H1 (cell line): ENCODE data around the gene TAAR9. TPM values are rescaled to one million over a fixed set of nuclear protein-coding genes. Genes with fewer than 3 reads are reported as not detected.

Experiments
- ASH2L ChIP-seq: fragments of 200-600, 300-600 bp; sonication (generic); IDR thresholded peaks from one replicate; pipeline ENCODE4 v1.7.1; 2017; ENCODE audit warnings: low read length
- BACH1 ChIP-seq: IDR thresholded peaks from 2 replicates; pipeline ENCODE4 v1.6.1; 2012; ENCODE audit warnings: low read length, improper control_type of control experiment
- BRCA1 ChIP-seq: IDR thresholded peaks from 2 replicates; pipeline ENCODE4 v1.6.1; 2012; ENCODE audit warnings: low read depth, low read length, improper control_type of control experiment
- CEBPB ChIP-seq: IDR thresholded peaks from 2 replicates; pipeline ENCODE4 v1.6.1; 2012; ENCODE audit warnings: low read depth, low read length
- CREB1 ChIP-seq: IDR thresholded peaks from 2 replicates; pipeline ENCODE4 v1.6.1; 2012; ENCODE audit warnings: inconsistent platforms
- EP300 ChIP-seq, 2 experiments: IDR thresholded peaks; 1 replicate in 1 of 2; 2 replicates in 1 of 2; pipeline ENCODE4 v1.6.1; 2011 to 2012; ENCODE audit warnings: low read depth in 2 of 2, low read length in 2 of 2, mild to moderate bottlenecking in 2 of 2, borderline replicate concordance in 1 of 2, inconsistent platforms in 1 of 2, moderate library complexity in 1 of 2
- GABPA ChIP-seq: IDR thresholded peaks from 2 replicates; pipeline ENCODE4 v1.6.1; 2011; ENCODE audit warnings: mild to moderate bottlenecking, low read length, moderate library complexity, borderline replicate concordance; ENCODE audit not compliant: insufficient read depth
- KDM5A ChIP-seq: fragments of 200-600 bp; IDR thresholded peaks from 2 replicates; pipeline ENCODE4 v1.7.1; 2012; ENCODE audit warnings: mild to moderate bottlenecking, low read length, inconsistent platforms, mixed read lengths
- MAFK ChIP-seq: IDR thresholded peaks from 2 replicates; pipeline ENCODE4 v1.6.1; 2012; ENCODE audit warnings: low read depth, mild to moderate bottlenecking, improper control_type of control experiment, low read length
- POLR2A ChIP-seq, 2 experiments: IDR thresholded peaks; 1 replicate in 1 of 2; 2 replicates in 1 of 2; pipeline ENCODE4 v1.6.1; 2011; ENCODE audit warnings: low read depth in 2 of 2, low read length in 2 of 2, mild to moderate bottlenecking in 2 of 2; ENCODE audit errors: control extremely low read depth in 1 of 2
- RXRA ChIP-seq: IDR thresholded peaks from 2 replicates; pipeline ENCODE4 v1.6.1; 2011; ENCODE audit warnings: low read depth, mild to moderate bottlenecking, low read length, moderate library complexity; ENCODE audit not compliant: insufficient read depth
- SAP30 ChIP-seq: fragments of 300-600 bp; sonication (generic); IDR thresholded peaks from 2 replicates; pipeline ENCODE4 v1.7.1; 2012; ENCODE audit warnings: low read length, moderate library complexity, mild to moderate bottlenecking, inconsistent platforms; ENCODE audit not compliant: insufficient read depth, insufficient replicate concordance
- SIN3A ChIP-seq, 2 experiments: IDR thresholded peaks in 1 of 2; conservative IDR thresholded peaks in 1 of 2; 2 replicates each; pipeline ENCODE4 v1.6.1; 2011 to 2012; ENCODE audit warnings: low read length in 2 of 2, improper control_type of control experiment in 1 of 2, low read depth in 1 of 2, mild to moderate bottlenecking in 1 of 2
- TCF12 ChIP-seq: IDR thresholded peaks from 2 replicates; pipeline ENCODE4 v1.6.1; 2011; ENCODE audit warnings: low read depth, mild to moderate bottlenecking, low read length
- TEAD4 ChIP-seq: IDR thresholded peaks from 2 replicates; pipeline ENCODE4 v1.6.1; 2012; ENCODE audit warnings: low read depth, low read length, inconsistent platforms, mixed read lengths
- YY1 ChIP-seq: IDR thresholded peaks from 2 replicates; pipeline ENCODE4 v1.6.1; 2011; ENCODE audit warnings: low read depth, mild to moderate bottlenecking, low read length
- polyA plus RNA-seq, 7 experiments: library from polyadenylated mRNA; depleted of rRNA in 3 of 7; stranded (reverse) in 5 of 7; unstranded in 2 of 7; fragments of >200 nt in 5 of 7; fragments of 200-250 nt in 2 of 7; gene quantifications; 1 replicate in 5 of 7; 2 replicates in 1 of 7; 4 replicates in 1 of 7; pipeline versions ENCODE4 v1.2.1 to v1.2.3, GENCODE V29; 2011 to 2013; ENCODE audit warnings: missing spikeins in 2 of 7, mixed read lengths in 2 of 7
- total RNA-seq: library from RNA; stranded (reverse); fragmentation: NEBNext Ultra II Directional; extraction: Animal tissue kit (Norgen Biotek cat#: 25700); gene quantifications from 2 replicates; pipeline ENCODE4 v1.2.1, GENCODE V29; 2021

TAAR9 gene
- total and polyA plus RNA-seq, 2 of the 8 experiments (the other 6 are each of a cell fraction or from before 2014, with no cell fraction given): not detected

DNA sequence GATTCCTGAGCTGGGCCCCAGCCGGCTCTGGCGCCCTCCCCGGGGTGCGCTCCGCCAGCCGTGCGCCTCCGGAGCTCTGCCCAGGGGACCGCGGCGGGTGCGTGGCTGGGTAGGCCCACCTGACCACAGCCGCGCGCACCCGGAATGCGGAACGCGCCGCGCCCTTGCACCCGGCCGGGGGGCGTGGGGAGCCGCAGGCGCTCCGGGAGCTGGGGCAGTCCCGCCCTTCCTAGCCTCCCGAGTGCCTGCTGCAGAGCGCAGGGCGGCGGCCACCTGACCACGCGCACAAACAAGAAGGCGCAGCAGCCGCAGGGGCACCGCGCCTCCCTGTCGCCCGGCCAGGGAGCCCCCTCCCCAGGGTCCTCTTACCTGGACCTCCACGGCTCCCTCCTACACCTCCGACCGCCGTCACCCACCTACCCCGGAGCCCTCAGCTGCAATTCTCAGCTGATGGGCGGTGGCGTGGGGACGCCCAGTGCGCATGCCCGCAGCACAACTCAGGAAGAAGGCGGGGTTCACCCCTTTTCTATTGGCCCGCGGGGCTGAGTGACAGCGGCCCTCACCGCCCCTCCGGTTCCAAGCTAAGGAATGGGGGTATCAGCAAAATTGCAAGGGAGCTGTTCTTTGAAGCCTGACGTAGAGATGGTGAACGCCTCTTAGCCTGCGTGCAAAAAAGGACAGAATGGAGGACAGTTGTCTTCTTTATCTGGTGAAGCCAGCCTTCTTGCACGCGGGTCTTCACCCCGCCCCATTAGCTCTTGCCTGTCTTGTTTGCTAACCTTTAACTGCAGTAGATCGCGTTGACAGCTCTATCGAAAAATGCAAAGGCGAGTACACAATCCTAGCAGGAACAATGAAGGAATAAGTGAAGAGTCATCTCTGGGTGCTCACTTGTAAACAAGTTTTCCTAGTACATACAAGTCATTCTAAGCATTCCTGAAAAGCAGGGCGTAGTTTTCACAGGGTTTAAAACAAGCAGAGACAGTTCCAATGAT lies 25.1 kb upstream of the TAAR9 start, which contains the start of gene STX7 (continued):
- no peak for TF ChIP-seq KDM5A
- TF ChIP-seq BRCA1: no peak
- TF ChIP-seq EP300 (IDR thresholded peaks at IDR 0.05; ENCODE audit: borderline replicate concordance in 1 of 2, low read depth in 2 of 2, low read length in 2 of 2): no peak
- TF ChIP-seq MAFK: no peak
- peak; percentile 37 for TF ChIP-seq TEAD4
- TF ChIP-seq ASH2L: peak; percentile 85
- TF ChIP-seq GABPA: no peak
- no peak for TF ChIP-seq TCF12
- TF ChIP-seq CEBPB: no peak
- no peak for TF ChIP-seq YY1
- peak; percentile 14; the same call in 1 of the 2 replicates for TF ChIP-seq CREB1
- peak; percentile 66 for TF ChIP-seq SAP30
- peak in 1 of 2 experiments; percentile 45; a peak in 1 of 3 replicates for TF ChIP-seq POLR2A (IDR thresholded peaks at IDR 0.05; ENCODE audit: control extremely low read depth in 1 of 2, low read depth in 2 of 2, low read length in 2 of 2)
- TF ChIP-seq BACH1: no peak
- TF ChIP-seq RXRA: no peak
- TF ChIP-seq SIN3A (conservative IDR thresholded peaks at IDR 0.05 in 1 of 2, IDR thresholded peaks at IDR 0.05 in 1 of 2; ENCODE audit: low read depth in 1 of 2, low read length in 2 of 2): peak in 1 of 2 experiments; percentile 88; a peak in 2 of 4 replicates
